Adrenal gland (tissue), 5 donors: Measurements from ENCODE around the gene INTS1.

ENCODE experiments used
- CTCF ChIP-seq, 6 experiments: fragments of 450-650 bp in 4 of 6; fragments of 200-600 bp in 2 of 6; sonication (generic) in 1 of 6; IDR thresholded peaks; 1 replicate in 5 of 6; 2 replicates in 1 of 6; pipeline versions ENCODE4 v1.5.1 to v1.8.0; 2016 to 2021; ENCODE audit warnings: antibody characterized with exemption in 6 of 6, mild to moderate bottlenecking in 2 of 6, moderate library complexity in 1 of 6
- POLR2A ChIP-seq, 2 donors: fragments of 450-650 bp; IDR thresholded peaks; one replicate each; pipeline ENCODE4 v1.6.1; 2017; ENCODE audit warnings: antibody characterized with exemption in 2 of 2, mild to moderate bottlenecking in 2 of 2, moderate library complexity in 1 of 2
- donor health status: DM: no; HTN: no; CAD: no.

GRCh38 chr7:1474736-1475135 lies 29.5 kb downstream of the INTS1 start:
- no peak for TF ChIP-seq POLR2A (IDR thresholded peaks at IDR 0.05)
- TF ChIP-seq CTCF (IDR thresholded peaks at IDR 0.05): no peak
